Small intestine (tissue), 7 donors: ENCODE data around the gene SPIRE2. TPM values are rescaled to one million over a fixed set of nuclear protein-coding genes. Genes with fewer than 3 reads are reported as not detected.
A peak's percentile ranks its signal among the peaks of the same experiment; 100 is the strongest.

ENCODE experiments used
- DNase-seq, 2 donors: peaks; one replicate each; pipeline versions ENCODE4 v3.0.0 to v3.0.0-alpha.2; 2013
- FAIRE-seq: peaks from 2 replicates; lab custom pipeline; 2012; peaks lifted over from hg19 to GRCh38; lab: Jason Lieb, UNC
- H3K27ac ChIP-seq, 3 donors: one replicate each; pipeline ENCODE4 v1.5.1; 2013; ENCODE audit warnings: low read length in 2 of 3, mild to moderate bottlenecking in 2 of 3, control low read depth in 1 of 3, inconsistent platforms in 1 of 3, low read depth in 1 of 3, moderate library complexity in 1 of 3
- H3K27me3 ChIP-seq, 3 donors: one replicate each; pipeline ENCODE4 v1.6.1; 2013; ENCODE audit warnings: low read length in 3 of 3, inconsistent platforms in 1 of 3; ENCODE audit not compliant: control insufficient read depth in 3 of 3, insufficient read depth in 3 of 3
- H3K36me3 ChIP-seq, 3 donors: one replicate each; pipeline ENCODE4 v1.6.1; 2013; ENCODE audit warnings: low read length in 3 of 3, inconsistent platforms in 1 of 3, low read depth in 1 of 3, mild to moderate bottlenecking in 1 of 3, moderate library complexity in 1 of 3; ENCODE audit not compliant: control insufficient read depth in 3 of 3, insufficient read depth in 2 of 3
- H3K4me1 ChIP-seq, 3 donors: one replicate each; pipeline ENCODE4 v1.6.1; 2013; ENCODE audit warnings: low read length in 2 of 3, inconsistent platforms in 1 of 3, low read depth in 1 of 3, mild to moderate bottlenecking in 1 of 3, moderate library complexity in 1 of 3; ENCODE audit not compliant: control insufficient read depth in 3 of 3, insufficient read depth in 2 of 3
- H3K4me3 ChIP-seq, 3 donors: one replicate each; pipeline ENCODE4 v1.5.1; 2013; ENCODE audit warnings: low read length in 3 of 3, control low read depth in 1 of 3, inconsistent platforms in 1 of 3, low read depth in 1 of 3, mild to moderate bottlenecking in 1 of 3, moderate library complexity in 1 of 3
- H3K9me3 ChIP-seq, 2 donors: one replicate each; pipeline ENCODE4 v1.6.1; 2013; ENCODE audit warnings: low read depth in 1 of 2, low read length in 1 of 2; ENCODE audit not compliant: control insufficient read depth in 2 of 2, insufficient read depth in 1 of 2
- WGBS, 3 donors: extraction: QIAGEN DNeasy Blood & Tissue Kit; methylation state at CpG; one replicate each; pipeline ENCODE4 v1.1.7; 2013; 5-methylcytosine and 5-hydroxymethylcytosine counted together
- polyA plus RNA-seq, 4 donors: library from polyadenylated mRNA; stranded (reverse) in 3 of 4; unstranded in 1 of 4; fragments of 200-250 nt in 3 of 4; fragments of 120-200 nt in 1 of 4; gene quantifications; one replicate each; pipeline versions ENCODE4 v1.2.1 to v1.2.3, GENCODE V29; 2013
- donor health status: healthy with polysubstance abuse.
- donor health status: control.
- donor health status: control.
- donor health status: Bipolar disorder and iron deficiency.
- donor health status: healthy.

Gene SPIRE2
- polyA plus RNA-seq, 4 donors, result 19.6 to 61.5 (median 44.9) TPM

- Histone ChIP-seq H3K27ac (no peak overlapping the region), H3K36me3 (peaks cover 0 to 84% (median 4%) of the 10 kb centered on the region in 3 donors), H3K4me1 (no peaks in the 10 kb centered on the region), H3K9me3 (no peaks in the 10 kb centered on the region), H3K4me3 (no peak overlapping the region), H3K27me3 (no peaks in the 10 kb centered on the region)
- no peak for FAIRE-seq
- DNase-seq, result no peak
- WGBS, 3 donors, result 88 to 94% (median 93%) methylated on average over 11 to 12 of the region's 12 CpGs
Observed at GRCh38 chr16:89861648-89862047, 33.4 kb downstream of the SPIRE2 start.

GRCh38 chr16:89862732-89863131, 34.5 kb downstream of the SPIRE2 start:
- no peak for FAIRE-seq
- peaks cover 0 to 6% of the 10 kb centered on the region in 2 donors for H3K9me3 ChIP-seq
- no peak overlapping the region for H3K4me3 ChIP-seq
- no peaks in the 10 kb centered on the region for H3K4me1 ChIP-seq
- no peaks in the 10 kb centered on the region for H3K27me3 ChIP-seq
- WGBS, 3 donors, result 95 to 97% (median 95%) methylated on average over 6 of the region's 6 CpGs
- peaks cover 0 to 85% (median 4%) of the 10 kb centered on the region in 3 donors for H3K36me3 ChIP-seq
- no peak for DNase-seq
- no peak overlapping the region for H3K27ac ChIP-seq

GRCh38 chr16:89863741-89864526, 35.7 kb downstream of the SPIRE2 start:
- no peaks in the 10 kb centered on the region for H3K4me1 ChIP-seq
- FAIRE-seq (no peak), DNase-seq (peak in 1 of 2 donors; percentile 24)
- H3K9me3 ChIP-seq, result peaks cover 0 to 12% of the 10 kb centered on the region in 2 donors
- H3K27me3 ChIP-seq, result no peaks in the 10 kb centered on the region
- H3K27ac ChIP-seq, result peak overlapping the region in 1 of 3 donors; percentile 87
- no peak overlapping the region for H3K4me3 ChIP-seq
- H3K36me3 ChIP-seq, result peaks cover 0 to 81% (median 4%) of the 10 kb centered on the region in 3 donors
- WGBS, 3 donors, result 46 to 72% (median 56%) methylated on average over 21 of the region's 21 CpGs

GRCh38 chr16:89864527-89864820, 36.2 kb downstream of the SPIRE2 start:
- Histone ChIP-seq H3K27me3 (no peaks in the 10 kb centered on the region), H3K36me3 (peaks cover 0 to 80% (median 4%) of the 10 kb centered on the region in 3 donors), H3K4me1 (no peaks in the 10 kb centered on the region), H3K9me3 (peaks cover 0 to 12% of the 10 kb centered on the region in 2 donors), H3K4me3 (no peak overlapping the region), H3K27ac (peak overlapping the region in 1 of 3 donors; percentile 87)
- 66 to 75% (median 70%) methylated on average over 5 of the region's 5 CpGs for WGBS, 3 donors
- no peak for FAIRE-seq
- no peak for DNase-seq

- no peak overlapping the region for H3K27ac ChIP-seq
- DNase-seq, result no peak
- WGBS, 3 donors, result 88 to 97% (median 92%) methylated on average over 5 of the region's 5 CpGs
- peaks cover 0 to 12% of the 10 kb centered on the region in 2 donors for H3K9me3 ChIP-seq
- no peak for FAIRE-seq
- peaks cover 0 to 6% (median 0%) of the 10 kb centered on the region in 3 donors for H3K4me1 ChIP-seq
- H3K27me3 ChIP-seq, result no peaks in the 10 kb centered on the region
- peaks cover 0 to 70% (median 2%) of the 10 kb centered on the region in 3 donors for H3K36me3 ChIP-seq
- H3K4me3 ChIP-seq, result no peak overlapping the region
Observed at GRCh38 chr16:89867918-89868317, 39.6 kb downstream of the SPIRE2 start.

GRCh38 chr16:89869911-89870310, 41.6 kb downstream of the SPIRE2 start:
- no peak for FAIRE-seq
- no peak overlapping the region for H3K4me3 ChIP-seq
- WGBS, 3 donors, result 82 to 92% (median 87%) methylated on average over 12 of the region's 12 CpGs
- peaks cover 0 to 12% of the 10 kb centered on the region in 2 donors for H3K9me3 ChIP-seq
- DNase-seq, result no peak
- H3K36me3 ChIP-seq, result peaks cover 0 to 59% (median 2%) of the 10 kb centered on the region in 3 donors
- peaks cover 0 to 13% (median 0%) of the 10 kb centered on the region in 3 donors for H3K4me1 ChIP-seq
- H3K27me3 ChIP-seq, result no peaks in the 10 kb centered on the region
- no peak overlapping the region for H3K27ac ChIP-seq

GRCh38 chr16:89870440-89870839, 42.2 kb downstream of the SPIRE2 start:
- FAIRE-seq, result no peak
- Histone ChIP-seq H3K27me3 (no peaks in the 10 kb centered on the region), H3K9me3 (peaks cover 0 to 12% of the 10 kb centered on the region in 2 donors), H3K4me1 (peaks cover 0 to 13% (median 0%) of the 10 kb centered on the region in 3 donors), H3K36me3 (peaks cover 0 to 58% (median 2%) of the 10 kb centered on the region in 3 donors), H3K27ac (no peak overlapping the region), H3K4me3 (no peak overlapping the region)
- no peak for DNase-seq
- 87 to 94% (median 92%) methylated on average over 6 of the region's 6 CpGs for WGBS, 3 donors

- H3K27ac ChIP-seq, result no peak overlapping the region
- WGBS, 3 donors, result 63 to 84% (median 71%) methylated on average over 9 of the region's 9 CpGs
- no peak for FAIRE-seq
Observed at GRCh38 chr16:89871895-89872294, 43.6 kb downstream of the SPIRE2 start.

More at GRCh38 chr16:89871895-89872294, 43.6 kb downstream of the SPIRE2 start:
- Histone ChIP-seq H3K4me3 (no peak overlapping the region), H3K36me3 (peaks cover 0 to 58% (median 2%) of the 10 kb centered on the region in 3 donors), H3K27me3 (no peaks in the 10 kb centered on the region), H3K9me3 (peaks cover 0 to 12% of the 10 kb centered on the region in 2 donors), H3K4me1 (peaks cover 0 to 13% (median 0%) of the 10 kb centered on the region in 3 donors)
- no peak for DNase-seq
